ENCODE measurements around the gene FHAD1.

GRCh38 chr1:15259622-15260007 is 12.6 kb downstream of the FHAD1 start:
- no peak for TF ChIP-seq ZNF565 (CRISPR knock-in tag; conservative IDR thresholded peaks at IDR 0.05; ENCODE audit: low read depth)
- TF ChIP-seq TOX (CRISPR knock-in tag; IDR thresholded peaks at IDR 0.05; ENCODE audit: borderline replicate concordance) = no peak

Data from SK-N-SH treated with all-trans-retinoic acid at 6 μM for 48 hours (cell line).